ENCODE measurements around the gene TNFRSF13B. TPM values are rescaled to one million over a fixed set of nuclear protein-coding genes. Genes with fewer than 3 reads are reported as not detected.

The TNFRSF13B gene
- total RNA-seq, 2 experiments from 2014 or later = not detected

DNA sequence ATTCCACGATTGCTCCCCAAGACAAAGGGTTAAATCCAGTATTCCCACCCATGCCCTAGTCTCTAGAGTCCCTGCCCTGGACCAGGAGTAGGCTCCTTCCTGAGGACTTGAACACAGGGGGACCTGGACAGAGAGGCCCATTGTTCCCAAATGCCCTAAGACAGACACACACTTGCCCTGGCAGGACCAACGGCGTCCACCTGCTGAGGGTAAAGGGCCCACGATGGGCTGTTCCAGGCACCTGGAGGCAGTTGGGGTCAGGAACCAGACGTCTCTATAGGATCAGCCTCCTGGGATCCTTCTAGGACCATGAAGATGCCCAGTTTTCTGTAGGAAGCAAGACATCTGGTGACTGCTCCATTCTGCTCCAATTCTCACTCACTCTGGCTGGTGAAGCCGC lies 39.3 kb downstream of the TNFRSF13B start:
- no peak overlapping the region for H3K4me3 Mint-ChIP-seq
- no peak overlapping the region for H3K27ac Mint-ChIP-seq
- no peak for DNase-seq
- peaks cover 5% of the 10 kb centered on the region for H3K4me1 Mint-ChIP-seq
- ChIA-PET POLR2A (no interaction called here), CTCF (no interaction called here)
- intact Hi-C loops (cut with DNase I, micrococcal nuclease) = no loop called here
- no peak for ATAC-seq
- H3K36me3 Mint-ChIP-seq (ENCODE audit: low read depth) = no peaks in the 10 kb centered on the region
- H3K9me3 Mint-ChIP-seq (ENCODE audit: low read depth) = no peaks in the 10 kb centered on the region
- no peaks in the 10 kb centered on the region for H3K27me3 Mint-ChIP-seq

DNA sequence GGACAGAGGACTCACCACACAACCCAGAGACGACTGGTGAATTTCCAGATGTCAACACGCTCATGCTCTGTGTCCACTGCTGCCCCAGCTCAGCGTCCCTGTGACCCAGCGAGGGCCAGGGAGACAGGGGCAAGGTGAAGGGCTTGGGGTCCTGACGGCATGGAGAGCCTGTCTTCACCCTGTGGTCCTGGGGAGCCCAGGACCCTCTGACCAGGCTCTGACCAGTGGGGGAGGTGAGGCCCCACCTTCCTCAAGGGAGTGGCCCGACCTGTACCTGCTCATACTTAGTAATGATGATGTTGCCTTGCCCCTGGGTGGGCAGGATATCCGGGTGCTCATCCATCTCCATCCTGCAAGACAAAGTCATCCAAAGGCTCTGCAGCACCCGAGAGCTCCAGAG lies 39.8 kb downstream of the TNFRSF13B start:
- ChIA-PET POLR2A (no interaction called here), CTCF (no interaction called here)
- Mint-ChIP-seq H3K36me3 (ENCODE audit: low read depth) (no peaks in the 10 kb centered on the region), H3K27me3 (no peaks in the 10 kb centered on the region), H3K9me3 (ENCODE audit: low read depth) (no peaks in the 10 kb centered on the region), H3K27ac (no peak overlapping the region), H3K4me1 (peaks cover 5% of the 10 kb centered on the region), H3K4me3 (no peak overlapping the region)
- no peak for ATAC-seq
- intact Hi-C loops (cut with DNase I, micrococcal nuclease) = no loop called here
- DNase-seq = no peak

- peaks cover 5% of the 10 kb centered on the region for H3K4me1 Mint-ChIP-seq
- no peak overlapping the region for H3K27ac Mint-ChIP-seq
- no peaks in the 10 kb centered on the region for H3K9me3 Mint-ChIP-seq (ENCODE audit: low read depth)
- no peak overlapping the region for H3K4me3 Mint-ChIP-seq
- no peaks in the 10 kb centered on the region for H3K27me3 Mint-ChIP-seq
- ChIA-PET CTCF (no interaction called here), POLR2A (no interaction called here)
- intact Hi-C loops (cut with DNase I, micrococcal nuclease) = no loop called here
- H3K36me3 Mint-ChIP-seq (ENCODE audit: low read depth) = no peaks in the 10 kb centered on the region
- ATAC-seq (no peak), DNase-seq (no peak)
Measured at GRCh38 chr17:16931318-16932060, 40.4 kb downstream of the TNFRSF13B start.

- ChIA-PET CTCF (no interaction called here), POLR2A (no interaction called here)
- H3K4me3 Mint-ChIP-seq = no peak overlapping the region
- intact Hi-C loops (cut with DNase I, micrococcal nuclease) = no loop called here
- H3K27ac Mint-ChIP-seq = no peak overlapping the region
- no peaks in the 10 kb centered on the region for H3K27me3 Mint-ChIP-seq
- no peaks in the 10 kb centered on the region for H3K9me3 Mint-ChIP-seq (ENCODE audit: low read depth)
- H3K4me1 Mint-ChIP-seq = peaks cover 5% of the 10 kb centered on the region
- ATAC-seq (no peak), DNase-seq (no peak)
- no peaks in the 10 kb centered on the region for H3K36me3 Mint-ChIP-seq (ENCODE audit: low read depth)
Measured at GRCh38 chr17:16930571-16931317, 41.2 kb downstream of the TNFRSF13B start.

GRCh38 chr17:16929757-16930520 lies 42.0 kb downstream of the TNFRSF13B start:
- no peaks in the 10 kb centered on the region for H3K9me3 Mint-ChIP-seq (ENCODE audit: low read depth)
- no peak overlapping the region for H3K4me3 Mint-ChIP-seq
- intact Hi-C loops (cut with DNase I, micrococcal nuclease) = no loop called here
- ChIA-PET POLR2A (no interaction called here), CTCF (no interaction called here)
- H3K36me3 Mint-ChIP-seq (ENCODE audit: low read depth) = no peaks in the 10 kb centered on the region
- peaks cover 5% of the 10 kb centered on the region for H3K4me1 Mint-ChIP-seq
- no peak overlapping the region for H3K27ac Mint-ChIP-seq
- no peak for ATAC-seq
- H3K27me3 Mint-ChIP-seq = no peaks in the 10 kb centered on the region
- DNase-seq = no peak

DNA sequence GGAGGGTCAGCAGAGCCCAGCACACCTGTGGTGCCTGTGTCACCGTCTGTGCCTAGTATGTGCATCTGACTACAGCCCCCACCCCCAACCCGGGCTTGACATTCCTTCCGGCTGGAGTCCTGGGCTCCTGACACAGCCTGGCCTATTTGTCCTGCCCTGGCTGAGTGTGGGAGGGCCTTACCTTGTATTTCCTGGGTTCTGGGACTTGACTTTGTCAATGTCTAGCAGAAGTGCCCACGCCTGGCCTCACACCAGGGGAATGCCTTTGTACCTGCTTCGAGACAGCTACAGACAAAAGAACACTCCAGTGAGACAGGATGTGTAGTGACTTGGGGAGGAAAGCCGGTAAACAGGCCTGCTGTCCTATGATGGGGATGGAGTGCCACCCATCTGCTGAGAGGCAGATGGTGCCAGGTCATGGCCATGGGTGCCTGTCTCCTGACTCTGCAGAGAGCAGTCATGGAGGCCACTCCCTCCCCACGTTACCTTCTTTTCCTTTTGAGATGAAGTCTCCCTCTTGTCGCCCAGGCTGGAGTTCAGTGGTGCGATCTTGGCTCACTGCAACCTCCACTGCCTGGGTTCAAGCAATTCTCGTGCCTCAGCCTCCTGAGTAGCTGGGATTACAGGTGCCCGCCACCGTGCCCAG lies 42.8 kb downstream of the TNFRSF13B start:
- POLR2A ChIA-PET = no interaction called here
- CTCF ChIA-PET = interaction anchor here (0.5 kb wide), 1 partner anchor 48 kb away, joined by 3 read pairs; no protein-coding TSS in a partner anchor
- ATAC-seq (no peak), DNase-seq (no peak)
- Mint-ChIP-seq H3K4me1 (peaks cover 5% of the 10 kb centered on the region), H3K36me3 (ENCODE audit: low read depth) (no peaks in the 10 kb centered on the region), H3K4me3 (no peak overlapping the region), H3K27me3 (no peaks in the 10 kb centered on the region), H3K9me3 (ENCODE audit: low read depth) (no peaks in the 10 kb centered on the region), H3K27ac (no peak overlapping the region)
- intact Hi-C loops (cut with DNase I, micrococcal nuclease) = no loop called here

DNA sequence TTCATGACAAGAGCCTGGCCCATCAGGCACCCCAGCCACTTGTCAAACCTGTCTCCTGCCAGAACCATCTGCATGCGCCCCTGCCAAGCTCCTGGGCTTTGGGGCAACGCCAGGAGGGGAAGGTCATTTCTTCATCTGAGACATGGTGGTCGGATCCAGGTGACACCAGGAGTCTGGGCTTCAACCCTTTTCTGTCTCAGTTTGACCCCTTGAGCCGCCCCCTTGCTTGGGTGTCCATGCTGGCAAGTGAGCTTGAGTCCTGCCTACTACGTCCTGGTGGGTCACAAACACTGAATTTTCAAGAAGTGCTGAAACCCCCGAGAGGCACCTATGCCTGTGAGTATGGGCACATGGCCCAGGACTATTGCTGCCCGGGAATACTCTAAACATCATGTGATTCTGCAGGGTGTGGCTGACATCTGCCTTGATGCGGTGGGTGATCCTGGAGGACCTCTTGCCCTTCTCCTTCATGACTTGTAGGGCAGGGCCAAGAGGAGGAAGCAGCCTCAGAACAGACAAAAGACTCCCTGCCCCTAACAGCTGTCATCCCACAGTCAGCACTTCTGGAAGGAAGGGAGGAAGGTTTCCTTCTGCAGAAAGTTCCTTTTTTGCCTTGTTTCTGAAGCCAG lies 43.4 kb downstream of the TNFRSF13B start:
- Mint-ChIP-seq H3K9me3 (ENCODE audit: low read depth) (no peaks in the 10 kb centered on the region), H3K27me3 (no peaks in the 10 kb centered on the region), H3K27ac (no peak overlapping the region), H3K4me1 (peaks cover 5% of the 10 kb centered on the region), H3K4me3 (no peak overlapping the region), H3K36me3 (ENCODE audit: low read depth) (no peaks in the 10 kb centered on the region)
- intact Hi-C loops (cut with DNase I, micrococcal nuclease) = no loop called here
- POLR2A ChIA-PET = no interaction called here
- CTCF ChIA-PET = interaction anchor here (0.5 to 0.7 kb wide), 2 partner anchors 47 to 76 kb away, joined by 3 read pairs; no protein-coding TSS in a partner anchor
- no peak for DNase-seq
- ATAC-seq = no peak

DNA sequence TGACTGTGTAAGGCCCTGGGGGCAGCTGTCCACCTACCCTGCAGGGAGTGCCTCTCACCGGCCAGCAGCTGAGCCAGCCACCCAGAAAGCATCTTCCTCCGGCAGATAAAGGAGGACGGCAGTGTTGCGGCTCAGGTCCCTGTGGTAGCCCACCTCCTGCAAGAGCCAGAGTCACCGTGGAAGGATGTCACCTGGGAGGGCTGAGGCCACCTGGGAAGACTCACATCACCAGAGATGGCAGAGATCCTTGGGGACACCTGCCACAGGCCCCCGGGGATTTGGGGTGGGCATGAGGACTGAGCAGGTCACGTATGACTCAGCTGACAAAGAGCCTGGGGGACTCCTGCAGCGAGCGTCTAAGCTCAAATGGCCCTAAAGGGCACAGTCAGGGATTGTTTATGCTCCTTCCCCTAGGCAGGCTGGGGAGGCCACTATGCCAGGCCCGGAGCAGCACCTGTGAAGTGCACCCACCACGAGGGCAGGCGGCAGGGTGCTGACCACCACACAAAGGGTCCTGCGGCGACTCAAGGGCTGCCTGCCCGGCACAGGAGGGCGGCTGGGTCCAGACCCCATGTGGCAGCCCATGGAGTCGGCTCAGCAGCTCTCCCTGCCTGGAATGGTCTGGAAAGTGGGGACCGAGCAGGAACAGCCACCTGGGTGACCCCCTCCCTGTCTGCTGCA lies 44.1 kb downstream of the TNFRSF13B start:
- H3K4me3 Mint-ChIP-seq = no peak overlapping the region
- no peaks in the 10 kb centered on the region for H3K27me3 Mint-ChIP-seq
- H3K4me1 Mint-ChIP-seq = peaks cover 5% of the 10 kb centered on the region
- ATAC-seq (no peak), DNase-seq (peak; percentile 4)
- ChIA-PET CTCF (interaction anchor here (0.7 kb wide), 1 partner anchor 75 kb away, joined by 3 read pairs; no protein-coding TSS in a partner anchor), POLR2A (no interaction called here)
- H3K36me3 Mint-ChIP-seq (ENCODE audit: low read depth) = no peaks in the 10 kb centered on the region
- H3K9me3 Mint-ChIP-seq (ENCODE audit: low read depth) = no peaks in the 10 kb centered on the region
- intact Hi-C loops (cut with DNase I, micrococcal nuclease) = no loop called here
- no peak overlapping the region for H3K27ac Mint-ChIP-seq

- intact Hi-C loops (cut with DNase I, micrococcal nuclease) = no loop called here
- DNase-seq (no peak), ATAC-seq (no peak)
- H3K9me3 Mint-ChIP-seq (ENCODE audit: low read depth) = no peaks in the 10 kb centered on the region
- CTCF ChIA-PET = interaction anchor here (0.6 to 0.9 kb wide), 3 partner anchors 19 to 428 kb away, joined by 3 read pairs; no protein-coding TSS in a partner anchor
- H3K27me3 Mint-ChIP-seq = no peaks in the 10 kb centered on the region
- peaks cover 5% of the 10 kb centered on the region for H3K4me1 Mint-ChIP-seq
- no peaks in the 10 kb centered on the region for H3K36me3 Mint-ChIP-seq (ENCODE audit: low read depth)
- H3K4me3 Mint-ChIP-seq = no peak overlapping the region
- POLR2A ChIA-PET = no interaction called here
- no peak overlapping the region for H3K27ac Mint-ChIP-seq
Measured at GRCh38 chr17:16926571-16927451, 45.1 kb downstream of the TNFRSF13B start.

DNA sequence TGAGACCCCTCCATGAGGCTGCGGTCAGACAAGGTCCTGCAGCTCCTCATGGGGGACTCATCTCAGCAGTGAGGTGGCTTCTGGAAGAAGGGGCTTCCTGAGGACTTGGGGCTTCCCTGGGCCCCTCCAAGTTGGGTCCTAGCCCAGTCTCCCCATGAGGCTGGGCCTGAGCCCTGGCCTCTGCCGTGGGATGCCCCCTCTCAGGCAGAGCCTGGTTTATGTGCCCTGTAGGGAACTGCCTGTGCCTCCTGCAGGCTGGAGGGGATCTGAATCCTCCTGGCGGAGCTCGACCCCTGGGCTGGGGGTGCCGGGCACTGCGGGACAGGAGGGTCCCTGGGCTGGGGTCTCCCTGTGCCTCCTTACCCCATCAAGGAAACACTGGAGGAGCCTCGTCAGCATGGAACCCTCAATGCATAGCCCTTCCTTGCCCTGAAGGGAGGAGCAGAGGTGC lies 45.8 kb downstream of the TNFRSF13B start:
- Mint-ChIP-seq H3K4me1 (peaks cover 5% of the 10 kb centered on the region), H3K27ac (no peak overlapping the region), H3K27me3 (no peaks in the 10 kb centered on the region), H3K9me3 (ENCODE audit: low read depth) (no peaks in the 10 kb centered on the region), H3K36me3 (ENCODE audit: low read depth) (no peaks in the 10 kb centered on the region), H3K4me3 (no peak overlapping the region)
- POLR2A ChIA-PET = no interaction called here
- ATAC-seq = no peak
- CTCF ChIA-PET = interaction anchor here (0.6 to 0.9 kb wide), 2 partner anchors 18 to 64 kb away, joined by 3 read pairs; no protein-coding TSS in a partner anchor
- intact Hi-C loops (cut with DNase I, micrococcal nuclease) = no loop called here
- no peak for DNase-seq
